ENCODE results near the gene AKAP8. TPM values are rescaled to one million over a fixed set of nuclear protein-coding genes. Genes with fewer than 3 reads are reported as not detected.

The AKAP8 gene
- polyA plus RNA-seq, 1 experiment = 11.2 TPM

GRCh38 chr19:15404097-15404779 is 24.7 kb upstream of the AKAP8 start:
- DNase-seq (ENCODE audit: low read depth) = no peak
- Histone ChIP-seq H3K36me3 (ENCODE audit: control insufficient read depth, insufficient read depth, low read length) (peaks cover 30% of the 10 kb centered on the region), H3K4me3 (ENCODE audit: low read depth, low read length) (no peak overlapping the region), H3K27me3 (ENCODE audit: control insufficient read depth, insufficient read depth, low read length) (no peaks in the 10 kb centered on the region)
- TF ChIP-seq CTCF (IDR thresholded peaks at IDR 0.05; ENCODE audit: insufficient read depth, low read depth, low read length) = no peak
- ChIA-PET CTCF (no interaction called here), POLR2A (no interaction called here)

GRCh38 chr19:15403151-15403531 is 23.6 kb upstream of the AKAP8 start:
- Histone ChIP-seq H3K36me3 (ENCODE audit: control insufficient read depth, insufficient read depth, low read length) (peaks cover 39% of the 10 kb centered on the region), H3K27me3 (ENCODE audit: control insufficient read depth, insufficient read depth, low read length) (no peaks in the 10 kb centered on the region), H3K4me3 (ENCODE audit: low read depth, low read length) (no peak overlapping the region)
- DNase-seq (ENCODE audit: low read depth) = no peak
- TF ChIP-seq CTCF (IDR thresholded peaks at IDR 0.05; ENCODE audit: insufficient read depth, low read depth, low read length) = no peak
- ChIA-PET CTCF (no interaction called here), POLR2A (no interaction called here)

GRCh38 chr19:15402411-15403150 is 23.0 kb upstream of the AKAP8 start:
- no peak for TF ChIP-seq CTCF (IDR thresholded peaks at IDR 0.05; ENCODE audit: insufficient read depth, low read depth, low read length)
- no peak overlapping the region for H3K4me3 ChIP-seq (ENCODE audit: low read depth, low read length)
- POLR2A ChIA-PET = no interaction called here
- H3K27me3 ChIP-seq (ENCODE audit: control insufficient read depth, insufficient read depth, low read length) = no peaks in the 10 kb centered on the region
- CTCF ChIA-PET = no interaction called here
- peaks cover 44% of the 10 kb centered on the region for H3K36me3 ChIP-seq (ENCODE audit: control insufficient read depth, insufficient read depth, low read length)
- no peak for DNase-seq (ENCODE audit: low read depth)

- TF ChIP-seq CTCF (IDR thresholded peaks at IDR 0.05; ENCODE audit: insufficient read depth, low read depth, low read length) = no peak
- Histone ChIP-seq H3K4me3 (ENCODE audit: low read depth, low read length) (no peak overlapping the region), H3K27me3 (ENCODE audit: control insufficient read depth, insufficient read depth, low read length) (no peaks in the 10 kb centered on the region), H3K36me3 (ENCODE audit: control insufficient read depth, insufficient read depth, low read length) (peaks cover 54% of the 10 kb centered on the region)
- ChIA-PET CTCF (interaction anchor here (1.0 kb wide), 1 partner anchor 12 kb away, joined by 4 read pairs; no protein-coding TSS in a partner anchor), POLR2A (no interaction called here)
- DNase-seq (ENCODE audit: low read depth) = no peak
Measured at GRCh38 chr19:15401397-15401710, 21.8 kb upstream of the AKAP8 start.

- Histone ChIP-seq H3K27me3 (ENCODE audit: control insufficient read depth, insufficient read depth, low read length) (no peaks in the 10 kb centered on the region), H3K4me3 (ENCODE audit: low read depth, low read length) (no peak overlapping the region), H3K36me3 (ENCODE audit: control insufficient read depth, insufficient read depth, low read length) (peaks cover 57% of the 10 kb centered on the region)
- TF ChIP-seq CTCF (IDR thresholded peaks at IDR 0.05; ENCODE audit: insufficient read depth, low read depth, low read length) = no peak
- ChIA-PET POLR2A (no interaction called here), CTCF (interaction anchor here (1.0 kb wide), 1 partner anchor 13 kb away, joined by 4 read pairs; no protein-coding TSS in a partner anchor)
- DNase-seq (ENCODE audit: low read depth) = no peak
Measured at GRCh38 chr19:15400521-15401396, 21.2 kb upstream of the AKAP8 start.

Measured in BJ (cell line).